GM18861 (cell line): ENCODE results near the gene NTN3.
"Not testable (repeated sequence)": the region's sequence is repeated elsewhere in the genome, so short reads cannot be mapped to it uniquely, and the experiment has no call there.

Experiments
- ATAC-seq: cut with Tn5 transposase; IDR thresholded peaks from one replicate; pipeline ENCODE4 v1.9.1; 2021; ENCODE audit not compliant: unreplicated experiment

Gene NTN3

GRCh38 chr16:2439598-2439997, 31.5 kb upstream of the NTN3 start:
- ATAC-seq, result no peak

- ATAC-seq, result not testable (repeated sequence)
Observed at GRCh38 chr16:2441143-2441804, 29.8 kb upstream of the NTN3 start.

GRCh38 chr16:2443555-2443954, 27.5 kb upstream of the NTN3 start:
- no peak for ATAC-seq

DNA sequence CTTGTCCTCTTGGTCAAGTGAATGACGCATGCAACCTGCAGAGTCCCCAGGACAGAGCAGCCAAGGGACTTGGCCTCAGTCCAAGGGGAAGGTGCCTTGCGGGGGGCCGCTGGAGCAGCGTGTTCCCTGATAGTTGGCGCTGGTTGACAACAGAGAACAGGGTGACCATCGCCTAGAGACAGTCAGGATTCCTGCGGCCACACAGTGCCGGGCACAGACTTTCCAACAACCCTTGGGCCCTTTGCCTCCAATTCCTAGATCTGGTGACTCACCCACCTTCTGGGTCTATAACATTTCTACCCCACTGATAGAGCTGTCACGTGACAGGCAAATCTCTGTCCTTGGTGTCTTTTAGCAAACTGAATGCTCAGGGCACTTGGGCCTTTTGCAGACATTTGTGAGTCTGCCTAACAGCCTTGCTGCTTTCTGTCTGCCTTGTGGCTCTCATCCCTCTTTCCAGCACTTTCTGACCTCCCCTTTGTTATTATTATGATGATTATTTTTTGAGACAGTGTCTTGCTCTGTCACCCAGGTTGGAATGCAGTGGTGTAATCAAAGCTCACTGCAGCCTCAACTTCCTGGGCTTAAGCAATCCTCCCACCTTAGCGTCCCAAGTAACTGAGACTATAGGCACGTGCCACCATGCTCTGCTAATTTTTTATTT, 23.0 kb upstream of the NTN3 start:
- ATAC-seq, result no peak

GRCh38 chr16:2449118-2449517, 22.0 kb upstream of the NTN3 start:
- no peak for ATAC-seq

DNA sequence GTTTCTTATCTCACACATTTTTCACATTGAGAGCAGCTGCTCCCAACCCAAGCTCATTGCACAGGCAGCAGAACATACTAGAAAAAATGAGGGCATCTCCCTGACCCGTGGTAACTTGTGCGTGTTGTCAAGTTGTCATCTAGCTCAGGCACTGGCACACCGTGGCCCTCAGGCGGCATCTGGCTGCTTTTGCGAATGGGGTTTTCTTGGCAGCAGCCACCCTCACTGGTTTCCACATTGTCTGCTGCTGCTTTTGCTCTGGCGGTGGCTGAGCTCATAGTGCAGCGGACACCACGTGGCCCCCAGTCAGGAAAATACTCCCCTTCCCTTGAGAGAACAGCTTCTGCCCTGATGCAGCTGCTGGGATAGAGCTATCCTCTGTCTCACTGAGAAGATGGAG, 20.6 kb upstream of the NTN3 start:
- ATAC-seq, result no peak

DNA sequence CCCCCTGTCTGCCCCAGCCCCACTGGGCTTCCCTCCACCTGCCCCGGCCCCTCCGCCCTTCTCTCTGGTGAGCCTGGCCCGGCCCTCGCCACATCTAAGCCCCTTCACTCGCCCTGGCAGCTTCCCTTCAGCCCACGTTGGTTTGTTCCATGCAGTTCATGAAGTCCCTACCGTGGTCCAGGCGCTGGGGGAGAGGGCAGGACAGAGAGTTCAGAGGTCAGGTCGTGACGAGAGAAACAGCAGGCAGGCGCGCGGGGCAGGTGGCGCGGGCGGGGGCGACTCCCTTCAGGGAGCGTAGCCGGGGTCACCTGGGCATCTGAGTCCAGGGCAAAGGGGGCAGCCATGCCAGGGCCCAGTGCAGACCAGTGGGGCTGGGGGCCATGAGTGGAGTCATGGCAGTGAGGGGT, 20.1 kb upstream of the NTN3 start:
- ATAC-seq, result no peak

DNA sequence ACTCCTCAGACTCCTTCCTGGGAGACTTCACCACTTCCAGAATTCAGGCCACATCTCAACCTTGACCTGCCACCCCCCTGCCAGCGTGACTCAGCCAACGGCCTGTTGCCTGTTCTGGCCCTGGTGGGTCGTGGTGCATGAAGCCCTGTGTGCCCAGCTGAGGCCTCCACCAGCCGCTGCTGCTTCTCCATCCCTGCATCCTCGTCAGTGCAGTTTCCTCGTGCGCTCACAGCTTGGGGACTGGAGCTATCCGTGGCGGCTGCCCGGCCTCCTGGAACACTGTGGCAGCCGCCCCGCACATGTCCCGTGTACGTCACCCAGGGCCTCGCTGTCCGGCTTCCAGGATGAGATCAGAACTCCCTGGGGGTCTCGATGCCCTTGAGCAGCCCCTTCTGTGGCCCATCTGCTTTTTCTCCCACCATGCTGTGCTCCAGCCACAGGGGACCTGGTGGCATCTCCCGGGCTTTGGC, 19.2 kb upstream of the NTN3 start:
- ATAC-seq, result no peak

- ATAC-seq, result no peak
Observed at GRCh38 chr16:2452650-2453049, 18.4 kb upstream of the NTN3 start.

- no peak for ATAC-seq
Observed at GRCh38 chr16:2455081-2455845, 15.8 kb upstream of the NTN3 start.

DNA sequence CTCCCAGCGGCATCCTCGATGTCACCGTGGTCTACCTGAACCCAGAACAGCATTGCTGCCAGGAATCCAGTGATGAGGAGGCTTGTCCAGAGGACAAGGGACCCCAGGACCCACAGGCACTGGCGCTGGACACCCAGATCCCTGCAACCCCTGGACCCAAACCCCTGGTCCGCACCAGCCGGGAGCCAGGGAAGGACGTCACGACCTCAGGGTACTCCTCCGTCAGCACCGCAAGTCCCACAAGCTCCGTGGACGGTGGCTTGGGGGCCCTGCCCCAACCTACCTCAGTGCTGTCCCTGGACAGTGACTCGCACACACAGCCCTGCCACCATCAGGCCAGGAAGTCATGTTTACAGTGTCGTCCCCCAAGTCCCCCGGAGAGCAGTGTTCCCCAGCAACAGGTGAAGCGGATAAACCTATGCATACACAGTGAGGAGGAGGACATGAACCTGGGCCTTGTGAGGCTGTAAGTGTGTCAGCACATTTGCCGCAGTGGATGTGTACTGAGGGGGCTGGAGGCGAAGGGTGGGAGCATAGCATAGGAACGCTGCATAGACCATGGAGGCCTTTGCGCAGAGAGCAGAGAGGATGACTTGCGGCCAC, 14.4 kb upstream of the NTN3 start:
- no peak for ATAC-seq

GRCh38 chr16:2457267-2457666, 13.8 kb upstream of the NTN3 start:
- no peak for ATAC-seq

DNA sequence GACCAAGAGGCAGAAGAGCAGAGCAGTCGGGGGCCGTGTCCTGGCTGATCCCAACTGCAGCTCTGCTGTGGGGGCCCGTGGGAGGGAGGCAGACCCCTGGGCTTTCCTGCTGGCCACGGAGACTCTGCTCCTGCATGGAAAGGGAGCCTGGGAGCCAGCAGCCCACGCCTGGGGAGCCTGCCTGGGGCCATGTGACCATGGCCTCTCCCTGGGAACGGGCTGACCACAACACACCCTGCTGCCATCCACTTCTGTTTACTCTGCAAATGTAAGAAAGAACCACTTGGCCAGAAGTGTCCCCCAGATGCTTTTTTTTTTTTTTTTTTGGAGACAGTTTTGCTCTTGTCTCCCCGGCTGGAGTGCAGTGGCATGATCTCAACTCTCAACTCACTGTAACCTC, 13.2 kb upstream of the NTN3 start:
- ATAC-seq, result no peak

DNA sequence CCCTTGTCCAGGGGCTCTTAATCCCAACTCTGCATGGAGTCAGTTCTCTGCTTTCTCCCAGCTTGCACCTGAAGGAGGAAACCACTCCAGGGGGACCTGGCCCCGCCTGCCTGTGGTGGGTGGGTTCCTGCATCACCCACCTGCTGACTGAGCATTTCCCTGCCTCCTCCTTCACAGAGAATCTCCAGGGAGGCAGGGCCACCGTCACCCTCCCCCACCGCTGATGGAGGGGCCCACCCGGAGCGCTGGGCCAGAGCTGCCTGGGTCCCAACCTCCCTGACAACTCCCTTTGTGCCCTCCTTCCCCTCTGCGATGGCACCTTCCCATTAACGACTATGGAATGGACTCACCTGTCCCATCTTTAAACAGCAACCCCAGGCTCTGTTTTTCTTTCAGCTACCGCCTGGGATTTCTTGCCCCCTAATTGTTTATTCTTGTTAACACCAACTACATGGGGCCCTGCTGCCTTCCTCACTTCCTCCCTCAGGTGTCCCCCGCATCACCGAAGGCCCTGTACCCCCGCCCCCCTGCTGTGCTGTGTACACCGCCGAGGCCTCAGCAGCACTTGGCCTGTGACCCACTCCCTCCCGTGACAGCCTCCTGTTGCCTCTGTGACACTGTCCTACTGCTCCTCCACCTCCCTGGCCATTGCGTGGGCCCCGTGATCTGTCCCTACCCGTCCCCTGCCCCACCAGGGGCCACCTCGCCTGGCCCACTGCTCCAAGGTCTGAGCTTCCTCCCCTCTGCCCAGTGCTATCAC, 12.0 kb upstream of the NTN3 start:
- ATAC-seq, result no peak

- ATAC-seq, result peak; percentile 77
Observed at GRCh38 chr16:2459647-2460390, 11.3 kb upstream of the NTN3 start, which contains the start of gene TEDC2. TSS of gene TEDC2 (plus strand) at chr16:2460109. CDS start at chr16:2460145, 36 bp downstream.

DNA sequence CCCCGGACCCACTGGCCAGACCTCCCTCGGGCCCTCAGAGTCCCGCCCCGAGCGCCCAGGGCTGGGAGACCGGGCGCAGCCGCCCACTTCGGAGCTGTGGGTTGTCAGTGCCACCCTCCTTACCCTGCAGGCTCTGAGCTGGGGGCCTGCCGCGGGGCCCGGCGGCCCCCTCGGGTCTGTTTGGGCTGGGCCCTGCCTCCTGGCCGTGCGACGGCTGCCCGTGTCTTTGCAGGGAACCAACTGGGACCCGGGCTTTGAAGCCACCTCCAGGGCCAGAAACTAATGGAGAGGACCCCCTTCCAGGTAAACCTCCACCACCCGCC, 10.7 kb upstream of the NTN3 start:
- ATAC-seq, result no peak

DNA sequence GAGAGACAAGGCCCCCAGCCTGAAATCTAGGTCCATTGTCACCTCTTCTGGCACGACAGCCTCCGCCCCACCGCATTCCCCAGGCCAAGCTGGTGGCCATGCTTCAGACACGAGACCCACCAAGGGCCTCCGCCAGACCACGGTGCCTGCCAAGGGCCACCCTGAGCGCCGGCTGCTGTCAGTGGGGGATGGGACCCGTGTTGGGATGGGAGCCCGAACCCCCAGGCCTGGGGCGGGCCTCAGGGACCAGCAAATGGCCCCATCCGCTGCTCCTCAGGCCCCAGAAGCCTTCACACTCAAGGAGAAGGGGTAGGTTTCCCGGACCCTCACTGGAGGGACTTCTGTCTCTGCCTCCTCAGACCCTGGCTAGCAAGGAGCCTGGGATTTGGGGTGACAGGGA, 10.2 kb upstream of the NTN3 start:
- no peak for ATAC-seq

DNA sequence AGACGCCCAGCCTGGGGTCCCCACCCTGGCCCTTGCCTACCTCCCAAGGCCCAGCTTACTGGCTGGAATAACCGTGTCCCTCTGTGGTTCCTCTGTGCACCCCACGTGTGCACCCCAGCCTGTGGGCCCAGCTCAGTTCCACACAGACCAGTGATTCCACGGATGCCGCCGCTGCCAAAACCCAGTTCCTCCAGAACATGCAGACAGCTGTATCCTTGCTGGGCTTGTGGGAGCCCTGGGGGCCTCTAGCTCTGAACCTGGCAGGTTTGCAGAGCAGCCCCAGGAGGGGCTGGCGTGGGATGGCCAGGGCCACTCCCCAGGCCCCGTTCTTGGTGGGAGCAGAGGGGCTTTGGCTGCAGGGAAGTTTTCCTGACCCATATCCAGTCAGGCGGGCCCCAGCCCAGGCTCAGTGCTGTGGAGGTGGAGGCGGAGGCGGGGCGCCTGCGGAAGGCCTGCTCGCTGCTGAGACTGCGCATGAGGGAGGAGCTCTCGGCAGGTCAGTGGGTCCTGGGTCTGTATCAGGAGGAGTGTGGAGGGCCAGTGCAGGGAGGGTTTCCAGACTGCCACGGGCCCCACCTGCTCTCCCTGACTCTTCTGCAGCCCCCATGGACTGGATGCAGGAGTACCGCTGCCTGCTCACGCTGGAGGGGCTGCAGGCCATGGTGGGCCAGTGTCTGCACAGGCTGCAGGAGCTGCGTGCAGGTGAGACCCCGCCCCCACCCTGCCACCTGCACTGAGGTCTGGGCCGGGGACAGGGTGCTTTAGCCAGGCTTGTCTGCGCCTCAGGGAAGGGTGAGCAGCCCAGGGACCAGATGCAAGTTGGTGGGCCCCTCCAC, 8.8 kb upstream of the NTN3 start:
- ATAC-seq, result no peak

DNA sequence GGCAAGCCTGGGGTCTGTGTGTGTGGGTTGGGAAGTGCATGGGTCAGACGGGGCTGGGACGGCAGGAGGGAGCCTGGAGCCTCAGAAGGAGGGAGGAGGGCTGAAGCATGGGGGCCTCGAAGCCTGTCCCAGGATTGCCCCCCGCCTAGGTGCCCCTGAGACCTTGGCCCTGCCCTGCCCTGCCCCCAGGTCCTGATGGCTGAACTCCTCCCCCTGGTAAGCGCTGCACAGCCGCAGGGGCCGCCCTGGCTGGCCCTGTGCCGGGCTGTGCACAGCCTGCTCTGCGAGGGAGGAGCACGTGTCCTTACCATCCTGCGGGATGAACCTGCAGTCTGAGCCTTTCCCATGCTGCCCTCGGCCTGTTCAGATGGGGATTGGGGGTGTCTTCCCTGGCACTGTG, 6.8 kb upstream of the NTN3 start:
- ATAC-seq, result no peak
